Activated CD4-positive, CD25-positive, alpha-beta regulatory T cell treated with anti-CD3 and anti-CD28 coated beads, Interleukin-2, amount 50 U/mL, for 24 hours (primary cell): ENCODE measurements around the gene PGM5.
"Not testable (repeated sequence)": the region's sequence is repeated elsewhere in the genome, so short reads cannot be mapped to it uniquely, and the experiment has no call there.

Experiments
- ATAC-seq, 2 donors: fragments of 150-1000 bp; cut with Tn5 transposase; one replicate each; pipeline ENCODE4 v1.10.0; 2021; ENCODE audit warnings: mild to moderate bottlenecking in 1 of 2, moderate library complexity in 1 of 2

PGM5 gene

DNA sequence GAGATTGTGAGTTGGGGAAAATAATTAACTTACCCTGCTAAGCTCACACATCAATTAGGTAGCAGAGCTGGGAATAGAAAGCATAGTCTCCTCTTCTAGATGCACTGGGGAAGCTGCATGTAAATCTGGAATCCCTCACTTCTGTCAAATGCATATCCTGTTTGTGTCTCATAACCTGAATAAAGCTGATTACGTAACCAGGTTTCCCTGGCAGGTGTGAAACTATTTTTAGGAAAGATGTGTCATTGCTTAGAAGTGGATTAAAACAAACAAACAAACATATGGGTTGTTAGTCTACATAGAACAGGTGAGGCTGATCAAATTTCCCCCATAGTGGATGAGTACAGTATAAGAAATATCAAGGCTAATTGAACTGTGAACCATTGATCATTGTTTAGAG, 27.5 kb downstream of the PGM5 start:
- ATAC-seq = not testable (repeated sequence)

DNA sequence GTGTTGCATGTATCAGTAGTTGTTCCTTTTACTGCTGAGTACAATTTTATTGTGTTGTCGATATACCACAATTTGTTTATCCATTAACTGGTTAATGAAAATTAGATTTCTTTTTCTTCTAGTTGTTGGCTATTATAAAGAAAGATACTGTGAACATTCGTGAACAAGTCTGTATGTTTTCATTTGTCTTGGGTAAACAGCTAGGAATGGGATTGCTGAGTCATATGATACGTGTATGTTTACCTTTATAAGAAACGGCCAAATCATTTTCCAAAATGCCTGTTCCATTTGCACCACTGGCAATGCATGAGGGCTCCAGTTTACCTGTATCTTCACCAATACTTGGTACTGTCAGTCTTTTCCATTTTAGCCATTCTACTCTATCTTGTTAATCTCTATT, 33.1 kb downstream of the PGM5 start:
- ATAC-seq = not testable (repeated sequence)

DNA sequence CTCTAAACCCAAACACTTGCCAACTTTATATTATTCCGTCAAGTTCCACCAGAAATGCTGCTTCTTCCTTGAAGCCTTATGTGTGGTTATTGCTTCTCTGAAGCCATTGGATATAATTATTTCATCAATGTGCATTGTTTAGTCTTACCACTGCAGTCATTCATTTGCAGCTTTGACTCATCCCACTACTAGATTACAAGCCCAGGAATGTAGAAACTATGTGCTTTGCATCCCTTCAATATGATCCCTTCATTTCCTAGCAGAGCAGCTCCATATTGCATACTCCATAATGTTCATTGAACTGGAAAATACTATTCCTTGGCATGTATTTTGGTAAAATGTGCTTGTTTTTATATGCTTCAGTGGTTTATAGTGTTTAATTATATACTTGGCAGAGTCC, 34.3 kb downstream of the PGM5 start:
- ATAC-seq = not testable (repeated sequence)

- not testable (repeated sequence) for ATAC-seq
Measured at GRCh38 chr9:68396411-68397094, 40.1 kb downstream of the PGM5 start.

DNA sequence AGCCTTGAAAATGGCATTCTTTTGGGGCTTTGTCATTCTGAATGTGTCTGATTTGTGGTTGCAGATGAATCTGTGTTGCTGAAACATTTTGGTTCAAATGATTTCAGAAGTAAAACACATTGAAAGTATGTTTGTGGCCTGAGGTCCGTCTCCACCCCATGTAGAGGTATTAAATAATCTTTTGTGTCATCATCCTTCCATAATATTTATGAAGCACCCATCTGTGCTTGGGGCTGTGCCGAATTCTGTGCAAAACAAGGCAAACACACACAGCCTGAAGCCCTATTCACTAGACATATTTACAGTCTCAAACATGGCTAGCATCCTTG, 40.6 kb downstream of the PGM5 start:
- not testable (repeated sequence) for ATAC-seq

DNA sequence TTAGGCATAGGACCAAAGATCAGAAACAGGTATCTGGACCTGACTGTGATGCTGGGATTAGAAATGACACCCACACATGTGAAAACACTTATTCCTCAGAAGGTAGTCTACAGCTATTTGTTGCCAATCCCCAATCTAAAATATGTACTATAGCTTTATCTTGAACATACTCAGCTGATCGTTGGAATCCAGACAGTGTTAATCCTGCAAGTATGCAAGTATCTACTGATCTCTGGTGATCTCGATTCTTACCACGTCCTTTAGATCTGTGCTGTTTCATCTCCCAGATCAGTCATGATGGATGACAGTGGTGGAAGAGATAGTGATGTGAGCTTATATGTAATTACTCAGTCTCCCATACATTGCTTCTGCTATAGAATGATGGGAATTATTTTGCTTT, 41.4 kb downstream of the PGM5 start:
- not testable (repeated sequence) for ATAC-seq

DNA sequence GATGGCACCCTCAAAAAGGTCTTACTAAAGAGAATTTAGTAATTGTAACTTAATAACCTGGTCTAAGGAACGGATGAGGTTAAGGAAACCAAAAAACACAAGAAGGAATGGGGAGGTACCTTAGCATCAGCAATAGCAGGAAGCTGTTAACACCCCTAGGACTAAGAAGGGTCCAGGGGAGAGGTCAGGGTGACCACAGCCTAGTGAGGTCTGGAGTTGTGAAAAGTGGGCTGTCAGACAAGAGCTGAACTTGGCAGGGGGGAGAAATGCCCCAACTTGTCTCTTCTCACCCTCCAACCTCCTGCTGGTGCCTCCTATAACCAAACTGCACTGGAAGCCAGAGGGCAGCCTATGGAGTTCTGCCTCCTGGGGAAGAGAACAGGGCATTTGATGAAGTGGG, 41.9 kb downstream of the PGM5 start:
- ATAC-seq = not testable (repeated sequence)

DNA sequence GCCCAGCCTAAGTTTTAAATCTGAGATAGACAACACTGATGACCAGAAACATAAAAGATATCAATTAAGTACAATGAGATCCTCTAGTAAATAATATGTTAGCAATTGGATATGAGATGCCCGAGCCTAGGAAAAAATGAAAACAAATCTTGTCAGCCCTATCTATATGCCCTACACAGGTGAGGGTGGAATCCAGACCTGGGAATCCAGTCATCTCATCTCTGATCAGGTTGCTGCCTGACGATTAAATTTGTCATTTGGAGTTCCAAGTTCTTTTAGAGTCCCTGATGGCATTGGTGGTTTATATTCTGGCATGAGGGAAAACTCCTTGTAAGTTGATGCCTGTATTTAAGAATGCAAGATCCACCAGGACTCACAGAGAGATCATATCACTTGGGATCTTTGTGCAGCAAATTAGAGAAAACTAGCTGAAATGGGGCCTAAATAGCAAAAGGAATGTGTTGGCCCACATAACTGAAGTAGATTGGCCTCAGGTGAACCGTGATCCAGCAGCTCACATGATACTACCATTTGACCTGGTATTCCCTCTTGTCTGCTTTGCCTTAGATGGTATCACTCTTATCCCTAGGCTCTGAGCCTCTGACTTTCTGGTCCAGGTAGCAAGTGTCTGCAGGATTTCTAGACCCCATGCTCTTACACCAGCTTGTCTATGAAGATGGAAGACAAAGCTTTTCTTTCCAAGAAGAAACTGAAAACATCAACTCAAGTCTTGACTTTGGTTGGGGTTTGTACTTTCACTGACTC, 48.2 kb downstream of the PGM5 start:
- not testable (repeated sequence) for ATAC-seq

- not testable (repeated sequence) for ATAC-seq
Measured at GRCh38 chr9:68411865-68412264, 55.5 kb downstream of the PGM5 start.

DNA sequence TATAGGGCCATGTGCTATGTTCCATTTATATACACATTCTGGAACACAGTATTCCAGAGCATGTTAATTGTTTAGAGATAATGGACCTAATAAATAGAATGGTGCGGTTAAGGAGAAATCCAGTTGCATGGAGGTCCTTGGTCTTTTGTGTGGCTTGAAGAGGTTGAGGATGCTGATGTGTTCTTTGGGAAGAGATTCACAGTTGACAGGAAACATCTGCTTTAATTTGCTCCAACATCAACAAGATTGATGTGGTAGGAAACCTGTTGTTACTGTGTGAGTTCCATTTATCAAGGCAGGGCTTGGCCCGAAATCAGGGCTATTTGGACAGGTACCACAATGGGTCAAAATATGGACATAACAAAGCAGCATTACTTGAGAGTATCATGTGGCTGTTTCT, 56.3 kb downstream of the PGM5 start:
- ATAC-seq = not testable (repeated sequence)

- not testable (repeated sequence) for ATAC-seq
Measured at GRCh38 chr9:68415065-68415464, 58.7 kb downstream of the PGM5 start.

- ATAC-seq = no peak
Measured at GRCh38 chr9:68416936-68417564, 60.6 kb downstream of the PGM5 start.

- ATAC-seq = no peak
Measured at GRCh38 chr9:68417762-68418161, 61.4 kb downstream of the PGM5 start.

DNA sequence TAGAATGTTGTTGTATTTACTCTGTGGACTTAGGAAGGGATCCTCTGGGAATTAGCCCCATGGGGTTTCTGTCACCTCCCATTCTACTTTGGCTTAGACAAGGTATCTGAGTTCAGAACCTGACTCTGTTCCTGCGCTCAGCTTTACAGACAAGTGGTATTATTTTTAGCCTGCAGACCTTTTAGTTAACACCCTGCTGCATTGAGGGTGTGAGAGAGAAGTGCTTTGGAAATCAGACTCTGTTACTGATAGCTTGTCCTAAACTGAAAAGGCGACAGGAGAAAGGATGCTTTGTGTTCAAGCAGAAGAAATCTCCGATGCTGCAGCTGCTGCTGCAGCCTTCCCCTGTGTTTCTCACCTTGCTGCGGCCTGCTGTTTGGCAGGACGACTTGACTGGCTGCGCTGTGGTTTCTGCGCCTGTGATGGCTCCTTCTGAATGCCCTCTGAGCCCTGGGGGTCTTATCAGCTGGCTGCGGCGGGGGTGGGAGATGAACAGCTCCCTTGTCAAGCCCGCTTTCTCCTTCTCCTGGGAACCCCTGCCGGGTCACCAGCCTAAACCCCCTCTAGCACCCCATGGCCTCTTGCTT, 61.9 kb downstream of the PGM5 start:
- no peak for ATAC-seq

GRCh38 chr9:68419901-68420300, 63.5 kb downstream of the PGM5 start:
- no peak for ATAC-seq

DNA sequence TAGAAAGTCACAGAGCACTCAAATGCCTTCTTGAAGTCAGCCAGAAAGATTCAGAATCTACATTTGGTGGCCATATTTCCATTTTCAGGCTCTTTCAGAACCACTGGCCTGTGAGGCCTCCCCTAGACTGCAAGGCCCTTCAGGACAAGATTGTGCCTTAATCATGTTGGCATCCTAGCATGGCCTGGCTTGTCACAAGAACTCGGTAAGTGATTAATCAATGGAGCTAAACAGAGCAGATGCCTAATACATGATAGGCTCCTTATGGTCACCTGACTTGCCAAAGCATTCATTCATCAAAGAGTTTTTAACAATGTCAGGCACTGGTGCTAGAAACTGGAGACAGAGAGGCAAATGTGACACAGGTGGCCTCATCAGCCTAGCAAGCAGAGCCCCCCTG, 70.3 kb downstream of the PGM5 start:
- ATAC-seq = no peak

- no peak for ATAC-seq
Measured at GRCh38 chr9:68427216-68427977, 71.0 kb downstream of the PGM5 start.

- no peak for ATAC-seq
Measured at GRCh38 chr9:68428481-68428880, 72.1 kb downstream of the PGM5 start.

DNA sequence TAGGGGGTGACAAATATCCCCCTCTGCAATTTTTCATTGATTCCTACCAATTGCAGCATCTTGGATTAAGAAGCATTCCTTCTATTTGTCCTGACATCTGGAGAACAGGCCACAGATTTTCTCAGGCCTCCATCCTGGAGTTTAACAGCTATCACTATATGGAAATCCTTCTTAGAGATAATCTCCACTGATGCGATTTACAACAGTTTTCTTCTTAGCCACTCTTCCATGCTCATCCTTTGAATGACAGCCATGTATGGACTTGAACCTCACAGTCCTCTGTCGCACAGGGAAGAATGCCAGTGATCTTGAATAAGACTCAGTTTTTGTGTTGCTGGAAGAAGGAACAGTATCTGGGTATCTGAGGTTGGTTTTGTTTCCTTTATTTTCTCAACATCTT, 73.2 kb downstream of the PGM5 start:
- no peak for ATAC-seq

- no peak for ATAC-seq
Measured at GRCh38 chr9:68431307-68431706, 74.9 kb downstream of the PGM5 start.

GRCh38 chr9:68433531-68434110, 77.2 kb downstream of the PGM5 start:
- ATAC-seq = no peak

- ATAC-seq = no peak
Measured at GRCh38 chr9:68437785-68438184, 81.4 kb downstream of the PGM5 start.
